ENCODE data around the gene RFXAP. TPM values are rescaled to one million over a fixed set of nuclear protein-coding genes. Genes with fewer than 3 reads are reported as not detected.

Gene RFXAP
- polyA plus RNA-seq, 3 donors: 10.1 to 14.8 (median 13.4) TPM

DNA sequence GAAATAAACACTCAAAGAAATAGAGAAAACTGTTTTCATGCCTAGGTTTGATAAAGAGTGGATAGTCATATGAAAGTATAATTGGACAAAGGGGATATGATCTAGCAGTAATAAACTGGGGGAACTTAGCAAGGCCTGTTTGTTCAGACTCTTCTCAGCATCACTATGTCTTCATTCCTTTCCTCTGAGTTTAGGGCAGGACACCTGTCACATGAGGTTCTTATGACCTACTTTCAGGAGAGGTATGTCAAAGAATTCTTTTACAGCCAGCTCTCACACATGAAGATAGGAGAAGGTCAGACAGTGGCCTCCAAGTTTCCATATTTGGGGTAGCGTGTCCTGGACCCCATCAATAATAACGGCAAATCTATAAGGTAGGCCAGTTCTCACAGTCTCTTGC, 11.4 kb upstream of the RFXAP start:
- no peak for DNase-seq

DNA sequence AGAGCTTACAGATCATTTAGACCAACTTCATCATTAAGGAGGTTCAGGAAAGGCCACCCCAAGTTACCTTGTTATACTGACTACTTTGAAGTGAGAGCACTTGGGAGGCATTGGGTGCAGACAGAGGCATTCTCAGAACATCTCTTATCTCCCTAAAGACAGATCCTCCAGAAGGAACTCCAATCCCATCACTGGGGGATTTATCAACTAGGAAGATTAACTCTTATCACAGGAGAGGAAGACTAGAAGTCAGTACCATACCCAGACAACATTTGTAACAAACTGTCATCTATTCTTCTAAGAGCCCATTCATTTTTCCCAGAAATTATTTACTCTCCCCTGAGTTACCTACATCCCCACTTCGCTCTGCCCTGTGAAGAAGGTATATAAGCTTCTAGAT, 5.8 kb upstream of the RFXAP start:
- no peak for DNase-seq

DNA sequence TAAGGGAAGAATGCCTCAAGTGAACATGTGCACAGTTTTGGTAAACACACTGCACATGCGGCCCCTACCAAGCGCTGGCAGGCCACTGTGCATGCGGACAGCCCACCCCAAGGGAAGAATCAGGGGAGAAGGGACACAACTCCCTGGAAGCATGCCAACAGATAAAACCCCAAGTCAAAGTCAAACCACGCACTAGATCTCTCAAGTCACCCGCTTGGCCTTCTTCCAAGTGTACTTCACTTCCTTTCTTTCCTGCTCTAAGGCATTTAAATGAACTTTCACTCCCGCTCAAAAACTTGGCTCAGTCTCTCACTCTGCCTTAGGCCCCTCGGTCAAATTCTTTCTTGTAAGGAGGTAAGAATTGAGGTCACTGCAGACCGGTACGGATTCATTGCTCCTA, 4.6 kb upstream of the RFXAP start:
- DNase-seq: peak; percentile 54

DNA sequence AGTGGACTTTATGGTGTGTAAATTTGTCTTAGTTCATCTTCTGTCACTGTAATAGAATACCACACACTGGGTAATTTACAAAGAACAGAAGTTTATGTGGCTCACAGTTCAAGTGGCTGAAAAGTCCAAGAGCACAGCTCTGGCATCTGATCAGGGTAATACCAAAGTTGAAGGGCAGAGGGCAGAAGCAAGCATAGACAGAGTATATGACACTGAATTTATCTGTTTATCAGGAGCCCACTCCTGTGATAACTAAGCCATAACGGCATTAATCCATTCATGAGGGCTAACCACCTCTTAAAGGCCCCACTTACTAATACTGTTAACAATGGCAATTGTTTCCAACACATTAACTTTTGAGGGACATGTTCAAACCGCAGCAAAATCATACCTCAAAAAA, 4.0 kb upstream of the RFXAP start:
- DNase-seq: no peak

DNA sequence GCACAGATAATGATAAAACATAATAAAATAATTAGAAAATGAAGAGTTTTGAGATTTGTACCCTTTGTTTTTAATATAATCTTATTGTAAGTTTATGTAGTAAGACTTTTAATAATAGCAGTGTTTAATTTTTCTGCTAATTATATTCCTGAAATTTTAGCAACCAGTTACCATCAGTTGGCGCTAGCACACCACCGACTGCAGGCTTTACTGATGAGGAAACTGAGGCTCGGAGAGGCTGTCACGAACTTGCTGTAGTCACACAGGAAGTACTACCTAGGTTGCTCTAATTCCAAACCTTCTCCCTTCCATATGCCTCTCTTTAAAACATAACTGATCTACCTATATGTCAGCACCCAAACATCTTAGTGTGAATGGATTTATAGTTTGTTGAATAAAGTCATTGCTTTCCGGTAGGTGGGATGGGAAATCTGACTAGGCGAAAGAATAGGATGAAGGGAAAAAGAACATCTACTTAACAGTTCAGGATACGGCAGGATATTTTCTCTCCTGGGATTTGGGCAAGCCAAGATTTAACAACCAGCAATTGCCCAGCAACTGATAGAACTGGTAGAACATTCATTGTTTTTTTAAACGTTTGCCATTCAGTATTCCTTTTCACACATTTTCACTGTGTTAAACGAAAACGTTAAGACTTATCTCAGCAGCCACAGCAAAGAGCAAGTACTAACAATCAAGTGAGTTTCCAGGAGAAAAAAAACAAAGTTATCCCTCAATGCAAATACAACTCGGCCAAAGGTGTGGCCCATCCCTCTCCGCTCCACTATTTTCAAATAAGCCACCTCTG, 822 bp upstream of the RFXAP start:
- DNase-seq: no peak

DNA sequence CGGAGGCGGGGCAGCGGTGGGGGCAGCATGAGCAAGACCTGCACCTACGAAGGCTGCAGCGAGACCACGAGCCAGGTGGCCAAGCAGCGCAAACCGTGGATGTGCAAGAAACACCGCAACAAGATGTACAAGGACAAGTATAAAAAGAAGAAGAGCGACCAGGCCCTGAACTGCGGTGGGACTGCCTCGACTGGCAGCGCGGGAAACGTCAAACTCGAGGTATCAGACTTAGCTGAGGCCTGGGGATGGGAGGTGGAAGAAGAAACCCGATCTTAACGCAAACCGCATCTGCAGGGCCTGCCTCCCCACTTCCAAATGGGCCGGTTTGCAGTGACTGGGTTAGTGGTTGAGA, 693 bp downstream of the RFXAP start:
- no peak for DNase-seq

DNA sequence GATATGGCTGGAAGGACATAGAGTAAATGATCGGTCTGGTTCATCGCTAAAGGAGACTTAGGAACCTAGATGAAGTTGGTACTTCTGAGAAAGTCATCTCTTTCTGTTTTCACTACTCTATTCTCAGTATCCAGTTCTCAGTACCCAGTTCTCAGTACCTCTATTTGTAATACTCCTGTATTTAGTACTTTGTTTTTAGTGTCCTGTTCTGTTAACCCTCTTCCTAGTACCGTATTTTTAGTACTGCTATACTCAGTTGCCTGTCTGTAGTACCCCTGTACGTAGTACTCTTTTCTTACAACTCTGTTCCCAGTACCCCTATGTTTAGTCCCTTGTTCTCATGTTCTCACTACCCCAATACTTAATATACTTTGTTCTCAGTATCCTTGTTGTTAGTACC, 1.2 kb downstream of the RFXAP start:
- DNase-seq: no peak

DNA sequence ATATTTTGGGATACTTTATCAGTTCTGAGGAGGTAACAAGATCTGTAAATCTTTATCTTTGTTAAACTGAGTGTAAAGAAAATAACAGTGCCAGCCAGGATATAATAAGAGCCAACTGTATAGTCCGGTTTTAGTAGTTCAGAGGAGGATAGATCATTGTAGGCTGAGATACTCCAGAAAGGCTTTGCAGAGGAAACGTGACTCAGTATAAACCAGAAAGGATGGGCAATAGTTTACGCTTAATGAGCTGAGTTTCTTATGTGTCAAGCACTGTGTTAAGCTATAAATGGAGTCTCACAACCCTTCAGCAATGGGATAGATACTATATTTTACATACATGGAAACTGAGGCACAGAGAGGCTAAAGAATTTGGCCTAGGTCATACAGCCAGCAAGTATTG, 3.8 kb downstream of the RFXAP start:
- no peak for DNase-seq

DNA sequence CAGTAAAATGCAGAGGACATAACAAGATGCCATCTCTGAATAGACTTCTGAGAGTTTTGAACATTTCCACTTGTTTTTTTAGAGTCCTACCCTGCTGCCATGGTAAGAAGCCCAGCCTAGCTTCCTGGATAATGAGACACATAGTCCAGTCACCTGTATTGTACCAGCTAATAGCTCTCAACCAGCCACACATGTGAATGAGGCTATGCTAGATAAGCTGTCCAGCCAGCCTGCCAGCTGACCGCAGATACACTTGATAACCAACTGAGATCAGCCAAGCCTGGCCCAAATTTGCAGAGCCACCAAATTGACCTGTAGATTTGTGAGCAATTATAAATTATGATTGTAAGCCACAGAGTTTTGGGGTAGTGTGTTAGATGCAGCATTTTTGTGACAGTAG, 10.7 kb downstream of the RFXAP start:
- no peak for DNase-seq

DNA sequence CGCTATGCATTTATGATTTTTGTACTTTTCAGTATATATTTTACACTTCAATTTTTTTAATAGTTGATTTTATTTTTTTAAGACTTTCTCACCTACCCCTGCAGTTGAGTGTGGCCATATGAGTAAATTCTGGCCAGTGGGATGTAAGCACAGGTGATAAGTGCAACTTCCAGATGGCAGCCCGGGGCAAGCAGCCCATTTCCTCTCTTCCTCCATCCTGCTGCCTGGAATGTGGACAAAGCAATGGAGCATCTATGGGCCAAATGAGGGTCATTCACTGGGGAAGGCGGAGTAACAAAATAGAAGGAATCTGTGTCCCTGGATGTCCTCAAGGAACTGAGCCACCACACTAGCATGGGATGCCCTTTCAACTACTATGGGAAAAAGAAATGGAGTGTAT, 12.3 kb downstream of the RFXAP start:
- DNase-seq: no peak

DNA sequence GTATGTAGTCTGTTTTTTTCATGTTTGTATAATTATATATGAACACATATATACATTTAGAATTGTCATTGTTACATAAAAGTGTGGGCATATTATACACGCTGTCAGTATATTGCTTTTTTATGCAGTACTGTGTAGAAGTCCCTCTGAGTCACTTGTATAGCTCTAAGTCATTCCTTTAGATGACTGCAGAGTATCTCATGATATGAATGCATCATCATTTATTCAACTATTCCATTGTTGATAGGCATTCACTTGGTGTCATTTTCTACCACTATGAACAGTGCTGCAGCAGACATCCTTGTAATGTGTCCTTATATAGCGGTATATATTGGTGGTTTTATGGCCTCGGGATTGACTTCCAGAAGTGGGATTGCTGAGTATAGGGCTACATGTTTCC, 15.3 kb downstream of the RFXAP start:
- DNase-seq: no peak

DNA sequence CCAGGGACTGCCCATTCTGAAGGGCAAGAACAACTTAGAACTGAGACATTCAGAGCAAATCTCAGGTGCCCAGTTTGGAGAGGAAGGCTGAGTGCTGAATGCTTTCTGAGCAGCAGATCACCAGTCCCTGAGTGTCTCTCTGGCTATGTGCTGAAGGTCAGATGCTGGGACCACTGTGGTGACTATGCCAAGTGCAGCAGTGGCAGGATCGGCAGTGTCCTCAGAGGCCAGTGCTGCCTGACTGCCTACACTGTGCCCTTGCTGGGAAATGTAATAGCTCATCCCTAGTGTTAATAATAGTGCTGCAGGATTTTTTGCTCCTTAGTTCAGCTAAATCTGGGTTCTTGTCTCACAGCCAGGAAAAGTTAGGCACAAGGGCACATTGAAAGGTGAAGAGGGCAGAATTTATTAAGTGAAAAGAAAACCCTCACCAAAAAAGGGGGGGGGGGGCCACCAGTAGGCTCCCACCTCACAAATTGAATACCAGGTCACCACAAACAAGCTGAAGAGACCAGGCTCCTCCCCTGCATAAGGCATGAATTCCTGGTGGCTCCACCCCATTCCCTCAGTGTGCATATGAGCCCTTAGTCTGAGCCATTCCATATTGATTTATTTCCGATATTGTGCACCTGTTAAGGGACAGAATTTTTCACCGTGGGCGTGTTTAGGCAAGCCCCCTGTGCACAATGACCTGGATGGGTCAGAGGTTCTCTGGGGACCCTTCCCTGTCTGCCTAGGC, 18.5 kb downstream of the RFXAP start:
- DNase-seq: no peak

DNA sequence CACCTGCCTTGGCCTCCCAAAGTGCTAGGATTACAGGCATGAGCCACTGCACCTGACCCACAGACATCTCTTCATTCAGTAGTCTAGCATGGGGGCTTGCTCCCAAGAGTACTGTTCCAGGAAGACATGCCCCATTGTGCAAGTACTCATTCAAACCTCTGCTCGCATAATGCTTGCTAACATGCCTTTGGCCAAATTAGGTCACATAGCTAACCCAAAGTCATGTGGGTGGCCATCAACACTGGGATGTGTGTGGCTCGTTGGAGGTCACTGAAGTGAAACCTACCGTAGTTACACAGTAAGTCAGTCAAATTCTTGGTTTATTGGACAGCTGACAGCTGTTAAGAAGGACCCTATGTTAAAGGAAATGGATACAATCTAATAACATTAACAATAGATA, 20.3 kb downstream of the RFXAP start:
- DNase-seq: no peak

DNA sequence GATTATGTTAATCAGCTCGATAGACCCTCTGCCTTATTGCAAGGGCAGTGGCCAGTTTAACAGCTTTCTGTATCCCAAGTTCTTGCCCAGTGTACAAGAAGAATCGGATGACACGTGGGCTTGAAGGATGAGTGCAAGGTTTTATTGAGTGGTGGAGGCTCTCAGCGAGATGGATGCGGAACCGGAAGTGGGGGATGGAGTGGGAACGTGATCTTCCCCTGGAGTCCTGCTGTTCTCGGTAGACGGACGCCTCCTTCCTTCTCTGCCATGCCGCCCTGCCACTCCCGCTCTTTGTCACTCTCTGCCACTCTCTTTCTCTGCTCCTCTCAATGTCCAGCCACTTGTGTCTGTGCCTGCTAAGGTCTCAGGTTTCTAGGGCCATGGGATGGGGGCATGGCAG, 21.0 kb downstream of the RFXAP start:
- DNase-seq: no peak

DNA sequence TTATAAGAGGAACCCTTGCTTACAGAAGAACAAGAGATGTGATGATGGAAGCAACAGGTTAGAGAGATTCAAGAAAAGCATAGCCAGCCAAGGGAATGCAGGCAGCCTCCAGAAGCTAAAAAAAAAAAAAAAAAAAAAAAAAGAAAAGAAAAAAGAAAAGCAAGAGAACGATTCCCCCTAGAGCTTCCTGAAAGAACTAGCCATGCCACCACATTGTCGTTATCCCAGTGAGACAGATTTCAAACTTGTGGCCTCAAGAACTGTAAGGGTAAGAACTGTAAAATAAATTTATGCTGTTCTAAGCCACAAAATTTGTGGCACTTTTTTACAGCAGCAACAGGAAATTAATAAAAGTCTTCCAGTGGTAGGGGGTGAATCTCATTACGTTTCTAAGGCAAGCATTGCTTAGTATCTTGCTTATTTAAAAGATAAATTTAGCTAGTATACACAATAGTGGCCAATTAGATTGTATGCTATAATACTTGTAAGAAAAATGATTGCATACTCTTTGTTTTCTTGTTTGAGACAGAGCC, 21.8 kb downstream of the RFXAP start:
- DNase-seq: no peak

DNA sequence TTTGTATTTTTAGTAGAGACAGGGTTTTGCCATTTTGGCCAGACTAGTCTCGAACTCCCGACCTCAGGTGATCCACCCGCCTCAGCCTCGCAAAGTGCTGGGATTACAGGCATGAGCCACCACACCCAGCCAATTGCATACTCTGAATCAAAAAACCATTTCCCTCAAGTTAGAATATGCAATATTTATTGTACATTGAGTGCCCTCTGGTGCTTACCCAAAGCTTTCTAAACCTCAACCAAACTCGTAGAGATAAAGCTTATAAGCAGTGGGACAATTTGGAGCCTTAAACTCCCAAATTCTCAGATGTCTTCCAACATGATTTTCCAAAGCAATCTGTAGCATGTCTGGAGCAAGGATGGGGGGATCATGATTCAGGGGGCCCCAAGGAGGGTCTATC, 22.4 kb downstream of the RFXAP start:
- DNase-seq: no peak

DNA sequence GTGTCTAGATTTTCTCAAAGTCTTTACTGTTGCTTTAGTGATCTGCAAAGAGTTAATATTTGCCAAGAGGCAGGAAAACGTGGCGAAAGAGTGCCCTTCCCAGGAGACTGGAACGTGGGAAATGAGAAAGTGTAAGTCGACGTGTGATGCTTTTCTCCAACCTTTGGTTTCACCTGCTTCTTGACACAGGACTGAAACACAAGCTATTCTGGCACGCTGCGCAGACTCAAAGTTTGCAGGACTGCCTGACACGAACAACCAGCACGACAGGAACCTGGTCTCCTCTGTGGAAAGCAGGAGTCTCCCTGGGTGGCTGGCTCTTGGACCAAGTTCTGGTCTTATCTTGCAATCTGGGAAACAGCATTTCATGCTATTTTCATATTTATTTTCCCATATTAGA, 28.6 kb downstream of the RFXAP start:
- no peak for DNase-seq

DNA sequence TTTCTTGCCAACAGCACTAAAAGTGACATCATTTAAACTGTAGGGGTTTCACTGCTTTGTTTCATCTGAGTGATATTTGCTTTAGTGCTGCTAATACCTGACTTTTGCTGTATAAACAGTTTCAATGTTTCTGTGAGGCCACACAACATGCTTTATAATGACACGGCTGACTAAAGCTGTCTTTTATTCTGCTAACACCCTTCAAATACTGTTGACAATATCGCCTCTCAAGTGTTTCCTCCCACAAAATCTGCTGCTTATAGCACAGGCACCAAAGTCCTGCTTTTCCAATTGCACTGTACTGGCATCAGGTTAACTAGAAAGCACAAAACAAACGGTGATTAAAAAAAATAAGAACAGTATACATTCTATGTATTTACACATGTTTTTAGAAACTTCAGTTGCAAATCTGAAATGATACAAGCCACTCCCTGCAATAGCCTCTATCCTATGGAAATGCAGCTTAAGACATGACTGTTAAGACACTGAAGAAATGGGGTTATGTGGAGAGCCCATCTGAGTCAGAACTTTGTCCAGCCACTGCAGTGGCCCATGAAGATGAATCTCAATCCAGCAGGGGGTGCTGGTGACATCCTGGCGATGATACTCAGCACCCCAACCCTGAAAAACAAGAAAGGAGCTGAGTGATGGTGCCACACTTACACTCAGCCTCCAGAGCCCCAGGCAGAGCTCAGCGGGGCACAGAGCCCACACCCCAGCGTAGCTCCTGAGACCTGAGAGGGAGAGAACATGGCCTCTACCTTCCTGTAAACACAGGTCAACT, 29.4 kb downstream of the RFXAP start:
- no peak for DNase-seq

DNA sequence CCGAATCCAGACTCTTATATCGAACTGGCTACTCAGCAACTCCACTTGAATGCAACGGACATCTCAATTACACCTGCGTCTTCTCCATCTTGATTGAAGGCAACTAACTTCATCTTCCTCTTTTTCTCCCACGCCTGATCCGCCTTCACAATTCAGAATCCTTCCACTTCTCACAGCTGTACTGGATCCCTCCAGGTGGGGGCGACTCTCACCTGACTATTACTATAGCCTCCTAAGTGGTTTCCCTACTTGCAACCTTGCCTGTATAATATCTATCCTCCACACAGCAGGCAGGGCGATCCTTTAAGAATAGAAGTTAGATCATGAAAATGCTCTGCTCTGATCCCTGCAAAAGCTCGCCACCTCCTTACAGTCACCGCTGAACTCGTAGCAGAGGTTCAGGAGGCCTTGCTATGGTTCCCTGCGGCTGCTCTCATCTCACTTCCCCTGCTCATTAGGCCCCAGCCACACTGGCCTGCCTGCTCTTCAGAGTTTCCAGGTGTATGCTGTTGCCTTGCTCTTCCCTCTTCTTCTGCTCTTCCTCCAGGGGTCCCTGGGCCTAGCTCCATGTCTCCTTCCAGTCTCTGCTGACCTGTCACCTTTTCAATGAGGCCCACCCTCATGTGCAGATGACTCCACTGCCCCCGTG, 31.9 kb downstream of the RFXAP start:
- no peak for DNase-seq

DNA sequence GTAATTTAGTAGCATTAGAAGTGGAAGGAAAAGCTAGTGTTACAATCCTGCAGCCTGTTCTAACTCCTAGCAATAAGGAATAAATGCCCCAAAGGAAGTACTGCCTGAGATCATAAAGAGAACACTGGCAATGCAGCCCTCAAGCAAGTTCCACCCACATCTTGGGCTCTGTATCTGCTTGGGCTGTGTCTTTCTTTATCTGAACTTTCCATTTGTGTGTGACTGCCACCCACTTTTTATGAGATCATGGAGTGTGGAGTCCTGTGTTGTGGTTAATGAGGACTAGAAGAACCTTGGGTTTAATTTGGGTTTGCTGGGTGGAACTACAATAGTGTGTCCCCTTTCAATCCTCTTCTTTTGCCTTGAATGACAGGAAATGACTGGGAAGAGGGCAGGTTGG, 38.2 kb downstream of the RFXAP start:
- no peak for DNase-seq

DNA sequence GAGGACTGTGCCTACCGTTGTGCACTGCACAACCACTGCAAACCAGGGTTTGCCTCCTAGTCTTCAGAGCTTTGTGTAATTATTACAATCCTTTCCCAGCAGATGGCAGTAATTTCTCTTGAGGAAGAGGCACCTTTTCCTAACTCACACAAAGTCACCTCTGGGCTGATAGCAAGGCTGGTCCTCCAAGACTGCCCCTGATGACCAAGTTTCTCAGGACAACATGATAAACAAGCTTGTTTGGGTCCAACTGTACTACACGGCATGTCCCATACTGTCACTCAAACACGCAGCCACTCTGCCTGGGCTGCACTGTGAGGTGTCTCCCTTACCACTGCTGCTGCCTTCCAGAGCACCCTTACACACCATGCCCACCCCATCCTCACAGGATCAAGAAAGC, 39.3 kb downstream of the RFXAP start:
- DNase-seq: peak; percentile 57

DNA sequence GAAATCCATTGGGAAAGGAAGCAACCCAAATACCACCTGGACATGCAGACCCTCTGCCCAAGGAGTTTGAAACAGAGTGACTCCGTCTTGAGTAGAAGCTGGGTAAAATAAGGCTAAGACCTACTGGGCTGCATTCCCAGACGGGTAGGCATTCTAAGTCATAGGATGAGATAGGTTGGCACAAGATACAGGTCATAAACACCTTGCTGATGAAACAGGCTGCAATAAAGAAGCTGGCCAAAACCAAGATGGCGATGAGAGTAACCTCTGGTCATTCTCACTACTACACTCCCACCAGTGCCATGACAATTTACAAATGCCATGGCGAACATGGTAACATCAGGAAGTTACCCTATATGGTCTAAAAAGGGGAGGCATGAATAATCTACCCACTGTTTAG, 40.2 kb downstream of the RFXAP start:
- no peak for DNase-seq

All from renal pelvis (tissue), 4 donors.